Breast epithelium (tissue), 4 donors: ENCODE measurements around the gene SLC22A14. TPM values are rescaled to one million over a fixed set of nuclear protein-coding genes. Genes with fewer than 3 reads are reported as not detected.

Experiments
- DNase-seq, 2 donors: peaks; one replicate each; pipeline ENCODE4 v3.0.0-alpha.2; 2019; ENCODE audit warnings: low spot score in 2 of 2
- H3K27ac ChIP-seq, 2 donors: fragments of 200-600 bp; sonication (generic) in 1 of 2; one replicate each; pipeline ENCODE4 v1.5.1; 2016 to 2019; ENCODE audit warnings: mild to moderate bottlenecking in 1 of 2
- H3K27me3 ChIP-seq, 2 donors: fragments of 200-600 bp; sonication (generic) in 1 of 2; one replicate each; pipeline versions ENCODE4 v1.5.1 to v1.6.0; 2017 to 2019; ENCODE audit warnings: control low read depth in 1 of 2, mild to moderate bottlenecking in 1 of 2
- H3K36me3 ChIP-seq: fragments of 200-600 bp; one replicate; pipeline ENCODE4 v1.5.1; 2019
- H3K4me1 ChIP-seq, 2 donors: fragments of 200-600 bp; sonication (generic); one replicate each; pipeline ENCODE4 v1.5.1; 2016 to 2019; ENCODE audit warnings: control low read depth in 1 of 2
- H3K4me3 ChIP-seq, 3 donors: fragments of 200-600 bp; sonication (generic); 1 replicate in 2 of 3; 2 replicates in 1 of 3; pipeline ENCODE4 v1.5.1; 2016 to 2019; ENCODE audit warnings: mild to moderate bottlenecking in 3 of 3, moderate library complexity in 2 of 3
- H3K9me3 ChIP-seq, 2 donors: fragments of 200-600 bp; sonication (generic) in 1 of 2; one replicate each; pipeline ENCODE4 v1.5.1; 2016 to 2019; ENCODE audit warnings: control low read depth in 1 of 2
- POLR2A ChIP-seq: fragments of 450-650 bp; IDR thresholded peaks from one replicate; pipeline ENCODE4 v1.6.1; 2016; ENCODE audit warnings: antibody characterized with exemption, mild to moderate bottlenecking, moderate library complexity
- POLR2AphosphoS5 ChIP-seq, 3 donors: sonication (generic); formaldehyde crosslinking; IDR thresholded peaks; one replicate each; pipeline ENCODE4 v1.6.1; 2017; ENCODE audit warnings: antibody characterized with exemption in 3 of 3
- intact Hi-C: fragments of 100-400 bp; cut with DNase I; formaldehyde crosslinking; loops from one replicate; pipeline ENCODE4 v1.15.1; 2023; ENCODE audit warnings: low total_unique reads
- total RNA-seq, 3 donors: library from RNA; depleted of rRNA; stranded (reverse); fragments of >200 nt; gene quantifications; one replicate each; pipeline ENCODE4 v1.1.0, GENCODE V29; 2016
- TF ChIP-seq, protein P1 (sequence below), 3 donors: fragments of 450-650 bp; IDR thresholded peaks; one replicate each; pipeline ENCODE4 v1.5.1; 2016 to 2017; ENCODE audit warnings: antibody characterized with exemption in 3 of 3, mild to moderate bottlenecking in 3 of 3, moderate library complexity in 3 of 3

The SLC22A14 gene
- total RNA-seq, 3 donors from 2014 or later: 0.29 TPM; not detected in 2

DNA sequence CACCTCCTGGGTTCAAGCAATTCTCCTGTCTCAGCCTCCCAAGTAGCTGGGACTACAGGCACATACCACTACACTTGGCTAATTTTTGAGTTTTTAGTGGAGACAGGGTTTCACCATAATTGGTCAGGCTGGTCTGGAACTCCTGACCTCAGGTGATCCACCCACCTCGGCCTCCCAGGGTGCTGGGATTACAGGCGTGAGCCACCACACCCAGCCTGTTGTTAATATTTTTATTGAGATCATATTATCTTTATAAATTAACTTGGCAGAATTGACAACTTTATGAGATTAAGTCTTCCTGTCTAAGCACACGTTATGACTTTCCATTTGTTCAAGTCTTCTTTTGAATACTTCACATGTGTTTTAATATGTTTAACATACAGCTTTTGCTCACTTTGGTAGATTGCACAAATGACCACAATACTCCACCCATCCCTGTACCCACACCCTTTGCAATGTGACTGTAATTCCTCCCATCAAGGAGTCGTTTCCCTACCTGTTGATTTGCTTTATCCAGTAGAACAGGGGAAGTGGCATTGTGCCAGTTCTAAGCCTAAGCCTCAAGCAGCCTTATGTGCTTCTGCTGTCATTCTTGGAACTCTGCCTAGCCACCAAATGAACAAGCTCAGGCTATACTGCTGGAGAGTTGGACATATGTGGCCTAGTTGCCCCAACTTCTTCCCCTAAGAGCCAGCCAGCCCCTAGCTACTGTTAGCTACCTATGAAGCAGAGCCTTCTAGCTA, 72.7 kb downstream of the SLC22A14 start:
- TF ChIP-seq POLR2AphosphoS5 (IDR thresholded peaks at IDR 0.05): no peak
- no peak for TF ChIP-seq POLR2A
- TF ChIP-seq, protein P1, sequence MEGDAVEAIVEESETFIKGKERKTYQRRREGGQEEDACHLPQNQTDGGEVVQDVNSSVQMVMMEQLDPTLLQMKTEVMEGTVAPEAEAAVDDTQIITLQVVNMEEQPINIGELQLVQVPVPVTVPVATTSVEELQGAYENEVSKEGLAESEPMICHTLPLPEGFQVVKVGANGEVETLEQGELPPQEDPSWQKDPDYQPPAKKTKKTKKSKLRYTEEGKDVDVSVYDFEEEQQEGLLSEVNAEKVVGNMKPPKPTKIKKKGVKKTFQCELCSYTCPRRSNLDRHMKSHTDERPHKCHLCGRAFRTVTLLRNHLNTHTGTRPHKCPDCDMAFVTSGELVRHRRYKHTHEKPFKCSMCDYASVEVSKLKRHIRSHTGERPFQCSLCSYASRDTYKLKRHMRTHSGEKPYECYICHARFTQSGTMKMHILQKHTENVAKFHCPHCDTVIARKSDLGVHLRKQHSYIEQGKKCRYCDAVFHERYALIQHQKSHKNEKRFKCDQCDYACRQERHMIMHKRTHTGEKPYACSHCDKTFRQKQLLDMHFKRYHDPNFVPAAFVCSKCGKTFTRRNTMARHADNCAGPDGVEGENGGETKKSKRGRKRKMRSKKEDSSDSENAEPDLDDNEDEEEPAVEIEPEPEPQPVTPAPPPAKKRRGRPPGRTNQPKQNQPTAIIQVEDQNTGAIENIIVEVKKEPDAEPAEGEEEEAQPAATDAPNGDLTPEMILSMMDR (IDR thresholded peaks at IDR 0.05): no peak
- H3K27me3 ChIP-seq: no peaks in the 10 kb centered on the region
- no peak overlapping the region for H3K27ac ChIP-seq
- intact Hi-C loops: no loop called here
- H3K4me3 ChIP-seq: no peak overlapping the region
- no peaks in the 10 kb centered on the region for H3K9me3 ChIP-seq
- no peaks in the 10 kb centered on the region for H3K36me3 ChIP-seq
- DNase-seq: no peak
- no peaks in the 10 kb centered on the region for H3K4me1 ChIP-seq

DNA sequence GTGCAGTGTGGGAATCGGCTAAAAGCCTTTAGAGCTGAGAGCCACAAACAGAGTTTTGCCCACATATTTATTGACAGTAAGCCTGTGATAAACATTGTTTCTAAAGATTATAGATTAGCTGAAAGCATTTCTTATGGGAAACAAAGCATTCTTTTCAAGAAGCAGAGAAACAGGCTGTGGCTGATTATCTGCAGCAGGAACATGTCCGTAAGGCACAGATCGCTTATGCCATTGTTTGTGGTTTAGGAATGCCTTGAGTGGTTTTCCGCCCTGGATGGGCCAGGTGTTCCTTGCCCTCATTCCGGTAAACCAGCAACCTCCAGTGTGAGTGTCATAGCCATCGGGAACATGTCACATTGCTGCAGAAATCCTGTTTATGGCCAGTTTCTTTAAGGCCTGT, 76.9 kb downstream of the SLC22A14 start:
- Histone ChIP-seq H3K4me1 (no peaks in the 10 kb centered on the region), H3K27ac (no peak overlapping the region), H3K27me3 (no peaks in the 10 kb centered on the region), H3K9me3 (no peaks in the 10 kb centered on the region), H3K36me3 (no peaks in the 10 kb centered on the region), H3K4me3 (no peak overlapping the region)
- intact Hi-C loops: no loop called here
- no peak for TF ChIP-seq POLR2AphosphoS5 (IDR thresholded peaks at IDR 0.05)
- no peak for DNase-seq

DNA sequence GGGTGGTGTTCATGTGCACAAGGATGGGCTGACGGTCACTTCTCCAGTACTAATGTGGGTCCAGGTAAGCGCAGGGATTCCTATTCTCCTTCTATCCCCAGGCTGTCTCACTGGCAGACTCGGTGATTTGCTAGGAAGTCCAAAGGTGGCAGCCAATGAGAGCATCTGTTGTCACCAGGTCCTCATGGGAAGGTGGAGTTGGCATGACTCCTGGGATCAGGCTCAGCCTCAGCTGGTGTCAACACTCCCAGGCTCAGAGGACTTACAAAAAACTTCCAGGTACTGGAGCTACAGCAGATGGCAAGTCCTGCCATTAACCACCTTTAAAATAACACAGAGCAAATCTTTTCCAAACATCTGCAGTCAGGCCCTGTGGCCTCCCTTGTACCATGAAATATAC, 78.3 kb downstream of the SLC22A14 start:
- no peak overlapping the region for H3K27ac ChIP-seq
- H3K4me3 ChIP-seq: no peak overlapping the region
- TF ChIP-seq POLR2A: no peak
- TF ChIP-seq, protein P1 (IDR thresholded peaks at IDR 0.05): no peak
- TF ChIP-seq POLR2AphosphoS5 (IDR thresholded peaks at IDR 0.05): no peak
- no peaks in the 10 kb centered on the region for H3K27me3 ChIP-seq
- no peaks in the 10 kb centered on the region for H3K4me1 ChIP-seq
- H3K9me3 ChIP-seq: no peaks in the 10 kb centered on the region
- intact Hi-C loops: no loop called here
- H3K36me3 ChIP-seq: no peaks in the 10 kb centered on the region
- DNase-seq: no peak

DNA sequence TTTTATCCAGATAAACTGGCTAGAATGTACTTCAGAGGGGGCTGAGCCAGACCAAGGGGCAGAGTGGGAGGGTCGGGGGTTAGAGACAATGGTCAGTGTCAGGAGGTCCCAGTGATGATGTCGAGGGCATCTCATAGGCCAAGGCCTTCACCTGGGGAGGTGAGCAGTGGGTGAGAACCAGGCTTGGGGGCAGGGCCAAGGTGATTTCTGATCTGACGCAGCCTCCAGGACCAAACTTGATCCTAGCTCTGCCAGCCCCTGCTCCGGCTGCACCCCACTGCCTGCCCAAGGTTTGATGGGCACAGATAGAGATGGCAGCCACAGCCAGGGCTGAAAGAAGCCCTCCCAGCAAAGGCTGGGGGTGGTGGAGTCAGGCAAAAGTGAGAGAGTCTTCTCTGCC, 79.4 kb downstream of the SLC22A14 start:
- Histone ChIP-seq H3K27ac (no peak overlapping the region), H3K4me1 (no peaks in the 10 kb centered on the region), H3K4me3 (no peak overlapping the region), H3K36me3 (no peaks in the 10 kb centered on the region), H3K27me3 (no peaks in the 10 kb centered on the region), H3K9me3 (no peaks in the 10 kb centered on the region)
- TF ChIP-seq POLR2AphosphoS5 (IDR thresholded peaks at IDR 0.05) (no peak), POLR2A (no peak)
- TF ChIP-seq, protein P1 (IDR thresholded peaks at IDR 0.05): no peak
- no peak for DNase-seq
- intact Hi-C loops: no loop called here

DNA sequence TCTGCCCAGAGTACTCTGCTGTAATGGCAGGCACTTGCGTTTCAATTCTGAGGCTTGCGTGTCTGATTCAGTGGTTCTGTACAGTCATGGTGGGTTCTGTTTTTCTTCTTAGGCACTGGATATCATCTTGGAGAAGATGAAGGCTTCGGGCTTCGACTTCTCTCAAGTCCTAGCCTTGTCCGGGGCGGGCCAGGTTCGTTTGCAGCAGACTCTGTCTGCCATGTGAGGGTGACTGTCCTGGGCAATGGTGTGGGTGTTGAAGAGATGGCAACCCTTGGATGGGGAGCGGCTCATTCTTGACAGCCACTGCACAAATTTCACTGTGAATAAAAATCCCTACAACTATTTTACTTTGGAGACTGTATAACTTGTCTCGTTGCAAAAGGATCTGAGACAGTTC, 80.7 kb downstream of the SLC22A14 start:
- H3K4me3 ChIP-seq: no peak overlapping the region
- no peaks in the 10 kb centered on the region for H3K27me3 ChIP-seq
- no peaks in the 10 kb centered on the region for H3K36me3 ChIP-seq
- DNase-seq: no peak
- no peaks in the 10 kb centered on the region for H3K9me3 ChIP-seq
- intact Hi-C loops: no loop called here
- no peaks in the 10 kb centered on the region for H3K4me1 ChIP-seq
- H3K27ac ChIP-seq: no peak overlapping the region
- TF ChIP-seq POLR2A (no peak), POLR2AphosphoS5 (IDR thresholded peaks at IDR 0.05) (no peak)
- TF ChIP-seq, protein P1 (IDR thresholded peaks at IDR 0.05): no peak
